HG02938 (cell line): ENCODE results near the gene BAZ2A.
"Not testable (repeated sequence)": the region's sequence is repeated elsewhere in the genome, so short reads cannot be mapped to it uniquely, and the experiment has no call there.

Source experiments
- ATAC-seq: cut with Tn5 transposase; IDR thresholded peaks from one replicate; pipeline ENCODE4 v1.9.1; 2021; ENCODE audit warnings: mild to moderate bottlenecking, moderate library complexity; ENCODE audit not compliant: unreplicated experiment

The BAZ2A gene

GRCh38 chr12:56630180-56630632, at the start of gene BAZ2A:
Gene BAZ2A, minus strand, starts transcription at chr12:56630326. Its CDS starts 12,796 bp downstream, at chr12:56617530.
- peak; percentile 47 for ATAC-seq

- ATAC-seq, result no peak
Observed at GRCh38 chr12:56678852-56679251, 48.7 kb upstream of the BAZ2A start.

GRCh38 chr12:56677680-56678079, 47.6 kb upstream of the BAZ2A start:
- peak; percentile 83 for ATAC-seq

GRCh38 chr12:56676851-56677580, 46.9 kb upstream of the BAZ2A start:
- peak; percentile 8 for ATAC-seq

- ATAC-seq, result no peak
Observed at GRCh38 chr12:56671608-56672007, 41.5 kb upstream of the BAZ2A start.

- ATAC-seq, result no peak
Observed at GRCh38 chr12:56670836-56671235, 40.7 kb upstream of the BAZ2A start.

- ATAC-seq, result no peak
Observed at GRCh38 chr12:56668197-56668457, 38.0 kb upstream of the BAZ2A start.

GRCh38 chr12:56661979-56662638, 32.0 kb upstream of the BAZ2A start:
- ATAC-seq, result no peak

GRCh38 chr12:56661560-56661959, 31.4 kb upstream of the BAZ2A start:
- no peak for ATAC-seq

- no peak for ATAC-seq
Observed at GRCh38 chr12:56658921-56659320, 28.8 kb upstream of the BAZ2A start.

- peak; percentile 53 for ATAC-seq
Observed at GRCh38 chr12:56657416-56658379, 27.6 kb upstream of the BAZ2A start.

GRCh38 chr12:56653781-56654180, 23.7 kb upstream of the BAZ2A start:
- ATAC-seq, result not testable (repeated sequence)

- not testable (repeated sequence) for ATAC-seq
Observed at GRCh38 chr12:56648023-56648422, 17.9 kb upstream of the BAZ2A start.

- ATAC-seq, result peak; percentile 99
Observed at GRCh38 chr12:56645717-56646446, 15.8 kb upstream of the BAZ2A start, which contains the start of gene ATP5F1B. Gene ATP5F1B, minus strand, starts transcription at chr12:56645984. Its CDS starts 21 bp downstream, at chr12:56645963.

GRCh38 chr12:56645201-56645716, 15.1 kb upstream of the BAZ2A start:
- no peak for ATAC-seq

GRCh38 chr12:56644654-56645053, 14.5 kb upstream of the BAZ2A start:
- ATAC-seq, result no peak

- ATAC-seq, result no peak
Observed at GRCh38 chr12:56641219-56641618, 11.1 kb upstream of the BAZ2A start.

- no peak for ATAC-seq
Observed at GRCh38 chr12:56637621-56638020, 7.5 kb upstream of the BAZ2A start.

GRCh38 chr12:56636675-56637540, 6.8 kb upstream of the BAZ2A start:
- peak; percentile 55 for ATAC-seq
